ENCODE results near the gene SLC26A1. TPM values are rescaled to one million over a fixed set of nuclear protein-coding genes. Genes with fewer than 3 reads are reported as not detected.

The SLC26A1 gene
- total RNA-seq, 1 donor, result 0.27 TPM

GRCh38 chr4:1039493-1040343 is 46.5 kb upstream of the SLC26A1 start:
- TF ChIP-seq CTCF (IDR thresholded peaks at IDR 0.05; ENCODE audit: insufficient read depth, low read length), result no peak
- no peak overlapping the region for H3K4me3 ChIP-seq (ENCODE audit: low read depth, low read length)
- DNase-seq (ENCODE audit: low read depth), result peak; percentile 63

GRCh38 chr4:1038948-1039492 is 45.8 kb upstream of the SLC26A1 start:
- TF ChIP-seq CTCF (IDR thresholded peaks at IDR 0.05; ENCODE audit: insufficient read depth, low read length), result no peak
- no peak overlapping the region for H3K4me3 ChIP-seq (ENCODE audit: low read depth, low read length)
- no peak for DNase-seq (ENCODE audit: low read depth)

DNA sequence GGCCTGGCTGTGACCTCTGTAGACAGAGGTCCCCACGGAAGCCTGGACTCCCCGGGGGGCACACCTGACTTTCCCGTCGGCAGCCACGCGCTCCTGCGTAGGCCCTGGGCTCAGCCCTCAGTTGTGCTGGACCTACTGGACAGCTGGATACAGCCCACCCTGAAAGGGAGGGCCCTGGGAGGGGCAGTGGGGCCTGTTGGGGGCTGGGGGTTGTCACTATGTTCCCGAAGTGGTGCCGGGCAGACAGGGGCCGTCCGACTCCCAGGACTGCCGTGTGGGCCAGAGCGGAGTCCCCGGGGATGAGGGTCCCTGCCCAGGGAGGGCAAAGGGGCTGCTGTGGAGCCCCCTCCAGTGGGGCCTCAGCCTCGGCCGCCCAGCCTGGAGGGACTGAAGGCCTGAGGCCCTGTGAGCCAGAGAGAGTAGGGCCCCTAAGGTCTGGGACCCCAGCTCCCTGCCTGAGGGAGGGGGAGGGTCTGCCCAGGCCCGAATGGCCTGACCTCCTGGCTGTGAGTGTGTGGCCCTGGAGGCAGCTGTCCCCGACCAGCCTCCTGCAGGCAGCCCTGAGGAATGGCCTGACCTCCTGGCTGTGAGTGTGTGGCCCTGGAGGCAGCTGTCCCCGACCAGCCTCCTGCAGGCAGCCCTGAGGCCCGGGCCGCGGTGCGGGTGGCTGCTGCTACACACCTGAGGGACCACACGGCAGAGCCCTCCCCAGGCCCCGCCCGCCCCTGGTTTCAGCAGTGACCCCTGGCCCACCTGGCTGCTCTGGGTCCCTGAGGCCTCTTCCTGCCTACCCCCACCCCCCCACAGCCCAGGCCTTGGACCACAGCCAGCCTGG is 44.0 kb upstream of the SLC26A1 start:
- H3K4me3 ChIP-seq (ENCODE audit: low read depth, low read length), result no peak overlapping the region
- no peak for TF ChIP-seq CTCF (IDR thresholded peaks at IDR 0.05; ENCODE audit: insufficient read depth, low read length)
- no peak for DNase-seq (ENCODE audit: low read depth)

GRCh38 chr4:1036095-1036494 is 42.9 kb upstream of the SLC26A1 start:
- no peak for DNase-seq (ENCODE audit: low read depth)
- no peak for TF ChIP-seq CTCF (IDR thresholded peaks at IDR 0.05; ENCODE audit: insufficient read depth, low read length)
- H3K4me3 ChIP-seq (ENCODE audit: low read depth, low read length), result no peak overlapping the region

DNA sequence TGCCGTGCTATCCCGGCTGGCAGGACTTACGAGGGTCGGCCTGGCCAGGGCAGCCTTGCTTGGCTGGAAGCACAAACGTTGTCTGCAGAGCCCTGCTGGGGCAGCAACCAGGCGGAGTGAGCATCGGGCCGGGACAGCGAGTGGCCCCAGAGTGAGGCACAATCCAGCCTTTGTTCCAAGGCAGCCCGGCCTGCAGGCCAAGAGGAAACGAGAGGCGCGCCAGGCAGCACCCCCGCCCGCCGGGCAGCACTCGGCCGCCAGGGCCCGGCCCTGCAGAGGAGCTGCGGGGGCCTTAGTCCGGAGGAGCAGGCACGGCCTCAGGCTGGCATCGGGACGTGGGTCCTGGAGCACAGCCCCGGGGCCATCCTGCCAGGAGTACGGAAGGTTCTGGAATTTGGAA is 42.3 kb upstream of the SLC26A1 start:
- H3K4me3 ChIP-seq (ENCODE audit: low read depth, low read length), result no peak overlapping the region
- no peak for TF ChIP-seq CTCF (IDR thresholded peaks at IDR 0.05; ENCODE audit: insufficient read depth, low read length)
- no peak for DNase-seq (ENCODE audit: low read depth)

GRCh38 chr4:1033840-1034551 is 40.8 kb upstream of the SLC26A1 start:
- peak; percentile 91 for DNase-seq (ENCODE audit: low read depth)
- H3K4me3 ChIP-seq (ENCODE audit: low read depth, low read length), result peak overlapping the region; percentile 52

More at GRCh38 chr4:1033840-1034551, 40.8 kb upstream of the SLC26A1 start:
- TF ChIP-seq CTCF (IDR thresholded peaks at IDR 0.05; ENCODE audit: insufficient read depth, low read length), result no peak
